ENCODE results near the gene AKR1C4. TPM values are rescaled to one million over a fixed set of nuclear protein-coding genes. Genes with fewer than 3 reads are reported as not detected.

AKR1C4 gene
- total and polyA plus RNA-seq, 2 of the 8 experiments (the other 6 are each of a cell fraction or from before 2014, with no cell fraction given): not detected

DNA sequence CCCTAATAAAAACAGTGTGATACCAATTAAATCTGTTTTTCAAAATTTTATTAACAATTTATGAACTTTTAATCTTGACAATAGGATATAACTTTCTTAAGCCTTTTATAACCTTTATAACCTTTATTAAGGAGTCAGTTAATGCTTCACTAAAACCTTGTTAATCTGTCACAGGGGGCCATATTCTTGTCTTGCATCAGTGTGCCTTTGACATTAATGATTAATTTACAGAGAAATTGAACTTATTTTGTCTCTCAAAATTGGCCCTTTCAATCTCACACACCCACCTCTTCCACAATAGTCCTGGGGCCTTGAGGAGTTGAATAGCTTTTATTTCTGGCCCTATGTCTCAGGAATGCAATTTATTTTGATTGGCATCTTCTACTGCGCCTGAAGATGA lies 68.5 kb downstream of the AKR1C4 start (continued):
- TF ChIP-seq, protein P1, sequence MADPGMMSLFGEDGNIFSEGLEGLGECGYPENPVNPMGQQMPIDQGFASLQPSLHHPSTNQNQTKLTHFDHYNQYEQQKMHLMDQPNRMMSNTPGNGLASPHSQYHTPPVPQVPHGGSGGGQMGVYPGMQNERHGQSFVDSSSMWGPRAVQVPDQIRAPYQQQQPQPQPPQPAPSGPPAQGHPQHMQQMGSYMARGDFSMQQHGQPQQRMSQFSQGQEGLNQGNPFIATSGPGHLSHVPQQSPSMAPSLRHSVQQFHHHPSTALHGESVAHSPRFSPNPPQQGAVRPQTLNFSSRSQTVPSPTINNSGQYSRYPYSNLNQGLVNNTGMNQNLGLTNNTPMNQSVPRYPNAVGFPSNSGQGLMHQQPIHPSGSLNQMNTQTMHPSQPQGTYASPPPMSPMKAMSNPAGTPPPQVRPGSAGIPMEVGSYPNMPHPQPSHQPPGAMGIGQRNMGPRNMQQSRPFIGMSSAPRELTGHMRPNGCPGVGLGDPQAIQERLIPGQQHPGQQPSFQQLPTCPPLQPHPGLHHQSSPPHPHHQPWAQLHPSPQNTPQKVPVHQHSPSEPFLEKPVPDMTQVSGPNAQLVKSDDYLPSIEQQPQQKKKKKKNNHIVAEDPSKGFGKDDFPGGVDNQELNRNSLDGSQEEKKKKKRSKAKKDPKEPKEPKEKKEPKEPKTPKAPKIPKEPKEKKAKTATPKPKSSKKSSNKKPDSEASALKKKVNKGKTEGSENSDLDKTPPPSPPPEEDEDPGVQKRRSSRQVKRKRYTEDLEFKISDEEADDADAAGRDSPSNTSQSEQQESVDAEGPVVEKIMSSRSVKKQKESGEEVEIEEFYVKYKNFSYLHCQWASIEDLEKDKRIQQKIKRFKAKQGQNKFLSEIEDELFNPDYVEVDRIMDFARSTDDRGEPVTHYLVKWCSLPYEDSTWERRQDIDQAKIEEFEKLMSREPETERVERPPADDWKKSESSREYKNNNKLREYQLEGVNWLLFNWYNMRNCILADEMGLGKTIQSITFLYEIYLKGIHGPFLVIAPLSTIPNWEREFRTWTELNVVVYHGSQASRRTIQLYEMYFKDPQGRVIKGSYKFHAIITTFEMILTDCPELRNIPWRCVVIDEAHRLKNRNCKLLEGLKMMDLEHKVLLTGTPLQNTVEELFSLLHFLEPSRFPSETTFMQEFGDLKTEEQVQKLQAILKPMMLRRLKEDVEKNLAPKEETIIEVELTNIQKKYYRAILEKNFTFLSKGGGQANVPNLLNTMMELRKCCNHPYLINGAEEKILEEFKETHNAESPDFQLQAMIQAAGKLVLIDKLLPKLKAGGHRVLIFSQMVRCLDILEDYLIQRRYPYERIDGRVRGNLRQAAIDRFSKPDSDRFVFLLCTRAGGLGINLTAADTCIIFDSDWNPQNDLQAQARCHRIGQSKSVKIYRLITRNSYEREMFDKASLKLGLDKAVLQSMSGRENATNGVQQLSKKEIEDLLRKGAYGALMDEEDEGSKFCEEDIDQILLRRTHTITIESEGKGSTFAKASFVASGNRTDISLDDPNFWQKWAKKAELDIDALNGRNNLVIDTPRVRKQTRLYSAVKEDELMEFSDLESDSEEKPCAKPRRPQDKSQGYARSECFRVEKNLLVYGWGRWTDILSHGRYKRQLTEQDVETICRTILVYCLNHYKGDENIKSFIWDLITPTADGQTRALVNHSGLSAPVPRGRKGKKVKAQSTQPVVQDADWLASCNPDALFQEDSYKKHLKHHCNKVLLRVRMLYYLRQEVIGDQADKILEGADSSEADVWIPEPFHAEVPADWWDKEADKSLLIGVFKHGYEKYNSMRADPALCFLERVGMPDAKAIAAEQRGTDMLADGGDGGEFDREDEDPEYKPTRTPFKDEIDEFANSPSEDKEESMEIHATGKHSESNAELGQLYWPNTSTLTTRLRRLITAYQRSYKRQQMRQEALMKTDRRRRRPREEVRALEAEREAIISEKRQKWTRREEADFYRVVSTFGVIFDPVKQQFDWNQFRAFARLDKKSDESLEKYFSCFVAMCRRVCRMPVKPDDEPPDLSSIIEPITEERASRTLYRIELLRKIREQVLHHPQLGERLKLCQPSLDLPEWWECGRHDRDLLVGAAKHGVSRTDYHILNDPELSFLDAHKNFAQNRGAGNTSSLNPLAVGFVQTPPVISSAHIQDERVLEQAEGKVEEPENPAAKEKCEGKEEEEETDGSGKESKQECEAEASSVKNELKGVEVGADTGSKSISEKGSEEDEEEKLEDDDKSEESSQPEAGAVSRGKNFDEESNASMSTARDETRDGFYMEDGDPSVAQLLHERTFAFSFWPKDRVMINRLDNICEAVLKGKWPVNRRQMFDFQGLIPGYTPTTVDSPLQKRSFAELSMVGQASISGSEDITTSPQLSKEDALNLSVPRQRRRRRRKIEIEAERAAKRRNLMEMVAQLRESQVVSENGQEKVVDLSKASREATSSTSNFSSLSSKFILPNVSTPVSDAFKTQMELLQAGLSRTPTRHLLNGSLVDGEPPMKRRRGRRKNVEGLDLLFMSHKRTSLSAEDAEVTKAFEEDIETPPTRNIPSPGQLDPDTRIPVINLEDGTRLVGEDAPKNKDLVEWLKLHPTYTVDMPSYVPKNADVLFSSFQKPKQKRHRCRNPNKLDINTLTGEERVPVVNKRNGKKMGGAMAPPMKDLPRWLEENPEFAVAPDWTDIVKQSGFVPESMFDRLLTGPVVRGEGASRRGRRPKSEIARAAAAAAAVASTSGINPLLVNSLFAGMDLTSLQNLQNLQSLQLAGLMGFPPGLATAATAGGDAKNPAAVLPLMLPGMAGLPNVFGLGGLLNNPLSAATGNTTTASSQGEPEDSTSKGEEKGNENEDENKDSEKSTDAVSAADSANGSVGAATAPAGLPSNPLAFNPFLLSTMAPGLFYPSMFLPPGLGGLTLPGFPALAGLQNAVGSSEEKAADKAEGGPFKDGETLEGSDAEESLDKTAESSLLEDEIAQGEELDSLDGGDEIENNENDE (IDR thresholded peaks at IDR 0.05; ENCODE audit: insufficient replicate concordance, low read length): no peak
- TF ChIP-seq SAP30 (IDR thresholded peaks at IDR 0.05; ENCODE audit: insufficient read depth, insufficient replicate concordance, low read length) (no peak), SIX5 (IDR thresholded peaks at IDR 0.05; ENCODE audit: low read depth, low read length) (no peak), JUN (IDR thresholded peaks at IDR 0.05; ENCODE audit: low read depth, low read length) (no peak), PHF8 (conservative IDR thresholded peaks at IDR 0.05; ENCODE audit: low read depth, low read length) (no peak), SRF (IDR thresholded peaks at IDR 0.05; ENCODE audit: low read depth, low read length) (no peak), CBX8 (IDR thresholded peaks at IDR 0.05; ENCODE audit: borderline replicate concordance, low read depth, low read length) (no peak), SIRT6 (IDR thresholded peaks at IDR 0.05; ENCODE audit: low read length) (no peak)

Data from H1 (cell line).